Ishikawa (cell line): Measurements from ENCODE around the gene SAE1.

Experiments used
- CEBPB ChIP-seq: IDR thresholded peaks from 2 replicates; pipeline ENCODE4 v1.6.1; 2012
- CREB1 ChIP-seq: IDR thresholded peaks from 2 replicates; pipeline ENCODE4 v1.6.1; 2012; ENCODE audit warnings: low read depth
- EGR1 ChIP-seq: IDR thresholded peaks from 2 replicates; pipeline ENCODE4 v1.6.1; 2012
- EP300 ChIP-seq: IDR thresholded peaks from 2 replicates; pipeline ENCODE4 v1.6.1; 2012; ENCODE audit warnings: borderline replicate concordance
- MAX ChIP-seq: IDR thresholded peaks from 2 replicates; pipeline ENCODE4 v1.6.1; 2012
- RAD21 ChIP-seq: IDR thresholded peaks from 2 replicates; pipeline ENCODE4 v1.6.1; 2012; ENCODE audit warnings: low read depth
- TAF1 ChIP-seq: IDR thresholded peaks from 2 replicates; pipeline ENCODE4 v1.6.1; 2012; ENCODE audit warnings: low read depth, mild to moderate bottlenecking
- TEAD4 ChIP-seq: IDR thresholded peaks from 2 replicates; pipeline ENCODE4 v1.6.1; 2012
- YY1 ChIP-seq: IDR thresholded peaks from 2 replicates; pipeline ENCODE4 v1.6.1; 2012; ENCODE audit warnings: low read depth
- TF ChIP-seq, protein P1 (sequence below): IDR thresholded peaks from 2 replicates; pipeline ENCODE4 v1.6.1; 2012; ENCODE audit warnings: low read depth, mild to moderate bottlenecking

GRCh38 chr19:47241919-47242577 lies 111.4 kb downstream of the SAE1 start:
- TF ChIP-seq RAD21 (no peak), TAF1 (no peak), CREB1 (no peak), TEAD4 (no peak), EP300 (no peak), YY1 (no peak), EGR1 (no peak), CEBPB (no peak), MAX (no peak)
- TF ChIP-seq, protein P1, sequence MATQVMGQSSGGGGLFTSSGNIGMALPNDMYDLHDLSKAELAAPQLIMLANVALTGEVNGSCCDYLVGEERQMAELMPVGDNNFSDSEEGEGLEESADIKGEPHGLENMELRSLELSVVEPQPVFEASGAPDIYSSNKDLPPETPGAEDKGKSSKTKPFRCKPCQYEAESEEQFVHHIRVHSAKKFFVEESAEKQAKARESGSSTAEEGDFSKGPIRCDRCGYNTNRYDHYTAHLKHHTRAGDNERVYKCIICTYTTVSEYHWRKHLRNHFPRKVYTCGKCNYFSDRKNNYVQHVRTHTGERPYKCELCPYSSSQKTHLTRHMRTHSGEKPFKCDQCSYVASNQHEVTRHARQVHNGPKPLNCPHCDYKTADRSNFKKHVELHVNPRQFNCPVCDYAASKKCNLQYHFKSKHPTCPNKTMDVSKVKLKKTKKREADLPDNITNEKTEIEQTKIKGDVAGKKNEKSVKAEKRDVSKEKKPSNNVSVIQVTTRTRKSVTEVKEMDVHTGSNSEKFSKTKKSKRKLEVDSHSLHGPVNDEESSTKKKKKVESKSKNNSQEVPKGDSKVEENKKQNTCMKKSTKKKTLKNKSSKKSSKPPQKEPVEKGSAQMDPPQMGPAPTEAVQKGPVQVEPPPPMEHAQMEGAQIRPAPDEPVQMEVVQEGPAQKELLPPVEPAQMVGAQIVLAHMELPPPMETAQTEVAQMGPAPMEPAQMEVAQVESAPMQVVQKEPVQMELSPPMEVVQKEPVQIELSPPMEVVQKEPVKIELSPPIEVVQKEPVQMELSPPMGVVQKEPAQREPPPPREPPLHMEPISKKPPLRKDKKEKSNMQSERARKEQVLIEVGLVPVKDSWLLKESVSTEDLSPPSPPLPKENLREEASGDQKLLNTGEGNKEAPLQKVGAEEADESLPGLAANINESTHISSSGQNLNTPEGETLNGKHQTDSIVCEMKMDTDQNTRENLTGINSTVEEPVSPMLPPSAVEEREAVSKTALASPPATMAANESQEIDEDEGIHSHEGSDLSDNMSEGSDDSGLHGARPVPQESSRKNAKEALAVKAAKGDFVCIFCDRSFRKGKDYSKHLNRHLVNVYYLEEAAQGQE = no peak
